IMR-90 (cell line): Measurements from ENCODE around the gene LINC00237. TPM values are rescaled to one million over a fixed set of nuclear protein-coding genes. Genes with fewer than 3 reads are reported as not detected.

Experiments used
- ATAC-seq: fragments of 200-7000 bp; cut with Tn5 transposase; 2 replicates; pipeline ENCODE4 v1.9.1; 2020; ENCODE audit warnings: low read depth, mild to moderate bottlenecking, moderate library complexity
- BruUV-seq: library from RNA; stranded (reverse); fragments of 400-500 nt; replicated peaks from 2 replicates; lab custom pipeline; 2021; lab: Mats Ljungman, UMichigan
- CTCF ChIA-PET: fragments of 300-600 bp; formaldehyde crosslinking; extraction: SDS; loops from one replicate; lab custom pipeline; 2021; ENCODE audit warnings: antibody characterized with exemption; lab: Yijun Ruan, JAX
- POLR2A ChIA-PET: fragments of 300-600 bp; sonication (Branson Sonifier 250); formaldehyde crosslinking; loops from one replicate; lab custom pipeline; 2022; ENCODE audit warnings: antibody characterized with exemption; ENCODE audit not compliant: unreplicated experiment; lab: Charles Lee
- DNase-seq: peaks from one replicate; pipeline ENCODE4 v3.0.0; 2013
- H2AFZ ChIP-seq: replicated peaks from 2 replicates; pipeline ENCODE3; 2013; ENCODE audit warnings: low read length, mild to moderate bottlenecking; ENCODE audit not compliant: poor library complexity
- H2AK5ac ChIP-seq: 2 replicates; pipeline ENCODE4 v1.6.1; 2013; ENCODE audit warnings: low read depth, low read length, inconsistent platforms
- H2AK9ac ChIP-seq: replicated peaks from 2 replicates; pipeline ENCODE3; 2013; ENCODE audit warnings: mild to moderate bottlenecking, low read depth, low read length, moderate library complexity; ENCODE audit not compliant: poor library complexity
- H2BK120ac ChIP-seq: 2 replicates; pipeline ENCODE4 v1.6.1; 2013; ENCODE audit warnings: low read depth, low read length, inconsistent platforms
- H2BK15ac ChIP-seq: 3 replicates; pipeline ENCODE4 v1.6.1; 2013; ENCODE audit warnings: low read depth, low read length, inconsistent platforms
- H2BK20ac ChIP-seq: 2 replicates; pipeline ENCODE4 v1.6.1; 2013; ENCODE audit warnings: low read depth, mild to moderate bottlenecking, inconsistent platforms, low read length, moderate library complexity
- H2BK5ac ChIP-seq: 2 replicates; pipeline ENCODE4 v1.6.1; 2013; ENCODE audit warnings: mild to moderate bottlenecking, low read depth, low read length, inconsistent platforms; ENCODE audit not compliant: poor library complexity, severe bottlenecking
- H3K14ac ChIP-seq: replicated peaks from 2 replicates; pipeline ENCODE4 v1.6.1; 2013; ENCODE audit warnings: low read depth, low read length, inconsistent platforms
- H3K18ac ChIP-seq: 2 replicates; pipeline ENCODE4 v1.6.1; 2013; ENCODE audit warnings: low read depth, low read length, control low read depth
- H3K23ac ChIP-seq: 2 replicates; pipeline ENCODE4 v1.6.1; 2013; ENCODE audit warnings: low read depth, low read length, inconsistent platforms
- H3K27ac ChIP-seq: 2 replicates; pipeline ENCODE4 v1.5.1; 2013; ENCODE audit warnings: mild to moderate bottlenecking, control low read depth, low read length; ENCODE audit not compliant: insufficient read depth
- H3K27me3 ChIP-seq: 2 replicates; pipeline ENCODE4 v1.6.1; 2013; ENCODE audit warnings: low read length; ENCODE audit not compliant: control insufficient read depth, insufficient read depth
- H3K36me3 ChIP-seq: 2 replicates; pipeline ENCODE4 v1.6.1; 2013; ENCODE audit warnings: low read length, mixed read lengths; ENCODE audit not compliant: control insufficient read depth, insufficient read depth
- H3K4ac ChIP-seq: 2 replicates; pipeline ENCODE4 v1.6.1; 2013; ENCODE audit warnings: low read depth, low read length, inconsistent platforms
- H3K4me1 ChIP-seq: 2 replicates; pipeline ENCODE4 v1.6.1; 2013; ENCODE audit warnings: low read length, mixed read lengths; ENCODE audit not compliant: control insufficient read depth, insufficient read depth
- H3K4me2 ChIP-seq: 2 replicates; pipeline ENCODE4 v1.6.1; 2013; ENCODE audit warnings: low read depth, mild to moderate bottlenecking, control low read depth, low read length, moderate library complexity
- H3K4me3 ChIP-seq: 2 replicates; pipeline ENCODE4 v1.5.1; 2013; ENCODE audit warnings: low read depth, mild to moderate bottlenecking, control low read depth, low read length, moderate library complexity; ENCODE audit not compliant: insufficient read depth
- H3K56ac ChIP-seq: 2 replicates; pipeline ENCODE4 v1.6.1; 2013; ENCODE audit warnings: low read length, inconsistent platforms; ENCODE audit not compliant: insufficient read depth; ENCODE audit errors: extremely low read depth
- H3K79me1 ChIP-seq, 2 experiments: 2 replicates each; pipeline ENCODE4 v1.6.1; 2013; ENCODE audit warnings: low read length in 2 of 2, inconsistent platforms in 1 of 2, low read depth in 1 of 2
- H3K9ac ChIP-seq: 2 replicates; pipeline ENCODE4 v1.6.1; 2013; ENCODE audit warnings: low read depth, low read length, control low read depth
- H3K9me1 ChIP-seq: 2 replicates; pipeline ENCODE4 v1.6.1; 2013; ENCODE audit warnings: low read length, inconsistent platforms; ENCODE audit not compliant: insufficient read depth
- H3K9me3 ChIP-seq: 2 replicates; pipeline ENCODE4 v1.6.1; 2013; ENCODE audit warnings: low read length; ENCODE audit not compliant: control insufficient read depth, insufficient read depth
- H4K20me1 ChIP-seq: 2 replicates; pipeline ENCODE4 v1.6.1; 2013; ENCODE audit warnings: low read length, inconsistent platforms; ENCODE audit not compliant: insufficient read depth
- H4K5ac ChIP-seq: 2 replicates; pipeline ENCODE4 v1.6.1; 2013; ENCODE audit warnings: mild to moderate bottlenecking, low read depth, low read length, control low read depth
- H4K8ac ChIP-seq, 2 experiments: 2 replicates each; pipeline ENCODE4 v1.6.1; 2013; ENCODE audit warnings: low read depth in 2 of 2, low read length in 2 of 2, control low read depth in 1 of 2, inconsistent platforms in 1 of 2
- H4K91ac ChIP-seq: 2 replicates; pipeline ENCODE4 v1.6.1; 2013; ENCODE audit warnings: low read depth, low read length, inconsistent platforms; ENCODE audit not compliant: insufficient read depth
- CEBPB ChIP-seq: IDR thresholded peaks from 2 replicates; pipeline ENCODE4 v1.6.1; 2012; ENCODE audit warnings: low read depth, low read length, improper control_type of control experiment
- FOS ChIP-seq: fragments of 150-350 bp; IDR thresholded peaks from 2 replicates; pipeline ENCODE4 v1.6.1; 2016; ENCODE audit warnings: low read depth, low read length
- POLR2A ChIP-seq: IDR thresholded peaks from 2 replicates; pipeline ENCODE4 v1.6.1; 2012; ENCODE audit warnings: mild to moderate bottlenecking, low read depth, low read length
- RAD21 ChIP-seq: IDR thresholded peaks from 2 replicates; pipeline ENCODE4 v1.6.1; 2012; ENCODE audit warnings: low read length, improper control_type of control experiment
- RFX5 ChIP-seq: IDR thresholded peaks from 2 replicates; pipeline ENCODE4 v1.8.0; 2012; ENCODE audit warnings: low read depth, mild to moderate bottlenecking, low read length, moderate library complexity
- SMC3 ChIP-seq: fragments of 150-350 bp; IDR thresholded peaks from 2 replicates; pipeline ENCODE4 v1.6.1; 2016; ENCODE audit warnings: low read depth, mild to moderate bottlenecking, antibody characterized with exemption, low read length, moderate library complexity
- WGBS, 2 experiments: methylation state at CpG; one replicate each; pipeline versions ENCODE4 v1.1.5 to v1.1.7; 2013; ENCODE audit warnings: missing lambda C conversion rate in 2 of 2; ENCODE audit not compliant: insufficient read length in 1 of 2; ENCODE audit errors: extremely low coverage in 2 of 2; 5-methylcytosine and 5-hydroxymethylcytosine counted together
- dilution Hi-C: fragments of 300-500 bp; cut with HindIII; formaldehyde crosslinking; loops from one replicate; pipeline ENCODE4 v1.14.3; 2018; ENCODE audit warnings: low sequenced_read_pairs; ENCODE audit not compliant: unreplicated experiment
- in situ Hi-C: fragments of 300-500 bp; cut with MboI; formaldehyde crosslinking; loops from 3 replicates; pipeline ENCODE4 v1.14.3; 2019; ENCODE audit warnings: low sequenced_read_pairs, inconsistent platforms, mixed read lengths
- intact Hi-C: fragments of 100-400 bp; cut with micrococcal nuclease; formaldehyde crosslinking; loops from 2 replicates; pipeline ENCODE4 v1.10.0; 2022
- polyA plus RNA-seq, 3 experiments: library from polyadenylated mRNA; depleted of rRNA; stranded (reverse); fragments of >200 nt; gene quantifications; 2 replicates each; pipeline ENCODE4 v1.2.3, GENCODE V29; 2012; ENCODE audit warnings: low replicate concordance in 1 of 3
- total RNA-seq: library from RNA; depleted of rRNA; stranded (reverse); fragments of >200 nt; gene quantifications from 2 replicates; pipeline ENCODE4 v1.2.3, GENCODE V29; 2012

The LINC00237 gene
- total and polyA plus RNA-seq, 2 of the 4 experiments (the other 2 are of a cell fraction), result not detected

GRCh38 chr20:21133917-21134622 lies 27.9 kb upstream of the LINC00237 start:
- TF ChIP-seq FOS (no peak), RFX5 (no peak), RAD21 (no peak), POLR2A (no peak), SMC3 (no peak), CEBPB (no peak)
- WGBS, 2 experiments, result 80% methylated on average over 1 of the region's 16 CpGs; no CpG with 5 or more reads in 1 of the 2 experiments

More at GRCh38 chr20:21133917-21134622, 27.9 kb upstream of the LINC00237 start:
- ChIA-PET CTCF (no interaction called here), POLR2A (no interaction called here)
- H2BK5ac ChIP-seq, result no peak overlapping the region
- dilution Hi-C loops (no loop called here), in situ Hi-C loops (no loop called here), intact Hi-C loops (no loop called here)
- H3K36me3 ChIP-seq, result peaks cover 9% of the 10 kb centered on the region
- peaks cover 0 to 4% of the 10 kb centered on the region in 2 experiments; a peak in 1 of 4 replicates for H3K79me1 ChIP-seq
- no peak for ATAC-seq
- no peak overlapping the region for H3K18ac ChIP-seq
- no peak overlapping the region for H4K5ac ChIP-seq
- H3K4ac ChIP-seq, result no peak overlapping the region
- no peak overlapping the region for H2BK15ac ChIP-seq
- H4K8ac ChIP-seq, result no peak overlapping the region
- no peak overlapping the region for H2AFZ ChIP-seq
- H3K23ac ChIP-seq, result no peak overlapping the region
- no peak for DNase-seq
- peaks cover 2% of the 10 kb centered on the region; the same call in 1 of the 2 replicates for H3K9me1 ChIP-seq
- BruUV-seq, result no TSS peak
- no peak overlapping the region for H2AK9ac ChIP-seq
- no peak overlapping the region for H2AK5ac ChIP-seq
- H3K4me2 ChIP-seq, result no peak overlapping the region
- H3K56ac ChIP-seq, result no peak overlapping the region
- H2BK20ac ChIP-seq, result no peak overlapping the region
- no peak overlapping the region for H4K91ac ChIP-seq
- H4K20me1 ChIP-seq, result no peaks in the 10 kb centered on the region
- no peak overlapping the region for H3K9ac ChIP-seq
- no peak overlapping the region for H3K27ac ChIP-seq
- H3K27me3 ChIP-seq, result no peaks in the 10 kb centered on the region
- no peaks in the 10 kb centered on the region for H3K9me3 ChIP-seq
- no peak overlapping the region for H3K4me3 ChIP-seq
- H2BK120ac ChIP-seq, result no peak overlapping the region
- no peak overlapping the region for H3K14ac ChIP-seq
- H3K4me1 ChIP-seq, result no peaks in the 10 kb centered on the region
